Measurements from ENCODE around the gene CLCN7.
"Not testable (repeated sequence)": the region's sequence is repeated elsewhere in the genome, so short reads cannot be mapped to it uniquely, and the experiment has no call there.

DNA sequence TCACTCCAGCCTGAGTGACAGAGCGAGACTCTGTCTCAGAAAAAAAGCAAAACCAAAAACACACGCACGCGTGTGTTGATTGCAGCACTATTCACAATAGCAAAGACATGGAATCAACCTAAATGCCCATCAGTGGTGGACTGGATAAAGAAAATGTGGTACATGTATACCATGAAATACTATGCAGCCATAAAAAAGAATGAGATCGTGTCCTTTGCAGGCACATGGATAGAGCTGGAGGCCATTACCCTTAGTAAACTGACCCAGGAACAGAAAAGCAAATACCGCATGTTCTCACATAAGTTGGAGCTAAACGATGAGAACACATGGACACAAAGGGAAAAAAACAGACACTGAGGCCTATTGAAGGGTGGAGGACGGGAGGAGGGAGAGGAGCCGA, 4.1 kb upstream of the CLCN7 start:
- not testable (repeated sequence) for TF ChIP-seq CTCF, POLR2A (IDR thresholded peaks at IDR 0.05)

Measured in ovary (tissue), 3 donors.